Spleen (tissue), 7 donors: Measurements from ENCODE around the gene NYAP1.

ENCODE experiments used
- CTCF ChIP-seq, 11 experiments: fragments of 200-600 bp in 7 of 11; fragments of 450-650 bp in 4 of 11; sonication (generic) in 4 of 11; IDR thresholded peaks in 8 of 11; conservative IDR thresholded peaks in 3 of 11; 1 replicate in 7 of 11; 2 replicates in 4 of 11; pipeline versions ENCODE4 v1.4.0 to v1.8.0; 2016 to 2021; ENCODE audit warnings: antibody characterized with exemption in 11 of 11, inconsistent platforms in 4 of 11, mild to moderate bottlenecking in 1 of 11
- POLR2A ChIP-seq, 3 donors: fragments of 450-650 bp; IDR thresholded peaks; one replicate each; pipeline ENCODE4 v1.5.1; 2017; ENCODE audit warnings: antibody characterized with exemption in 3 of 3, mild to moderate bottlenecking in 1 of 3
- POLR2AphosphoS5 ChIP-seq, 3 donors: sonication (generic); formaldehyde crosslinking; IDR thresholded peaks; one replicate each; pipeline ENCODE4 v1.5.1; 2017; ENCODE audit warnings: antibody characterized with exemption in 3 of 3
- donor health status: DM: no; HTN: no; CAD: no; lungs with moderate emphysema.
- donor health status: DM: no; HTN: no; CAD: no.
- donor health status: DM: no; HTN: no; CAD: no.

GRCh38 chr7:100521076-100521475 lies 37.3 kb downstream of the NYAP1 start:
- TF ChIP-seq CTCF (IDR thresholded peaks at IDR 0.05 in 8 of 11, conservative IDR thresholded peaks at IDR 0.05 in 3 of 11), result no peak
- TF ChIP-seq POLR2A (IDR thresholded peaks at IDR 0.05), result no peak
- no peak for TF ChIP-seq POLR2AphosphoS5 (IDR thresholded peaks at IDR 0.05)
